Measurements from ENCODE around the gene SMURF1.
"Not testable (repeated sequence)": the region's sequence is repeated elsewhere in the genome, so short reads cannot be mapped to it uniquely, and the experiment has no call there.

The SMURF1 gene

DNA sequence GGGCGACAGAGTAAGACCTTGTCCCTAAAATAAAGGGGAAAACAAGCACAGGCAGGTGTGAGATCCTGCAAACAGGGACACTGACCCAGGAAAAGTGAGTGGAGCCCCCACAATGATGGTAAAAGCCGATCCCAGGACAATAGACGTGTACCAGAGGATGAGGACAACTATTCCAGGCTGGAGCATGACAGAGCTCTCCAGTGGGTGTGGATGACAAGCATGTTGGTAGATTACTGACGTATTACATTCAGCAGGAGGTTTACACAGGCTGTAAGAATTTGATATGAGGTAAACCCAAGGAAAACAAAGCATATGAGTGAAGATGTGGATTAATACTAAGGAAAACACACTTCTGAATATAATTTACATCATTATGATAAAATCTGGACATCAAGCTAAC, 27.8 kb upstream of the SMURF1 start:
- Histone ChIP-seq H3K36me3 (ENCODE audit: control insufficient read depth, insufficient read depth, low read length) (no peaks in the 10 kb centered on the region), H3K9me3 (ENCODE audit: control insufficient read depth, low read length) (no peaks in the 10 kb centered on the region), H3K27me3 (replicated peaks; ENCODE audit: control insufficient read depth, insufficient read depth, low read length, poor library complexity, severe bottlenecking) (no peaks in the 10 kb centered on the region), H3K27ac (ENCODE audit: insufficient read depth, low read length, poor library complexity, severe bottlenecking) (no peak overlapping the region), H3K4me3 (ENCODE audit: insufficient read depth, low read depth, low read length, poor library complexity, severe bottlenecking) (no peak overlapping the region), H3K4me1 (ENCODE audit: control insufficient read depth, insufficient read depth, low read length, poor library complexity, severe bottlenecking) (no peaks in the 10 kb centered on the region)
- no peak for DNase-seq

GRCh38 chr7:99170730-99171074, 26.8 kb upstream of the SMURF1 start:
- Histone ChIP-seq H3K27me3 (replicated peaks; ENCODE audit: control insufficient read depth, insufficient read depth, low read length, poor library complexity, severe bottlenecking) (no peaks in the 10 kb centered on the region), H3K36me3 (ENCODE audit: control insufficient read depth, insufficient read depth, low read length) (no peaks in the 10 kb centered on the region), H3K4me1 (ENCODE audit: control insufficient read depth, insufficient read depth, low read length, poor library complexity, severe bottlenecking) (no peaks in the 10 kb centered on the region), H3K4me3 (ENCODE audit: insufficient read depth, low read depth, low read length, poor library complexity, severe bottlenecking) (no peak overlapping the region), H3K27ac (ENCODE audit: insufficient read depth, low read length, poor library complexity, severe bottlenecking) (no peak overlapping the region), H3K9me3 (ENCODE audit: control insufficient read depth, low read length) (no peaks in the 10 kb centered on the region)
- DNase-seq = no peak

- H3K4me3 ChIP-seq (ENCODE audit: insufficient read depth, low read depth, low read length, poor library complexity, severe bottlenecking) = no peak overlapping the region
Measured at GRCh38 chr7:99170065-99170729, 26.3 kb upstream of the SMURF1 start.

DNA sequence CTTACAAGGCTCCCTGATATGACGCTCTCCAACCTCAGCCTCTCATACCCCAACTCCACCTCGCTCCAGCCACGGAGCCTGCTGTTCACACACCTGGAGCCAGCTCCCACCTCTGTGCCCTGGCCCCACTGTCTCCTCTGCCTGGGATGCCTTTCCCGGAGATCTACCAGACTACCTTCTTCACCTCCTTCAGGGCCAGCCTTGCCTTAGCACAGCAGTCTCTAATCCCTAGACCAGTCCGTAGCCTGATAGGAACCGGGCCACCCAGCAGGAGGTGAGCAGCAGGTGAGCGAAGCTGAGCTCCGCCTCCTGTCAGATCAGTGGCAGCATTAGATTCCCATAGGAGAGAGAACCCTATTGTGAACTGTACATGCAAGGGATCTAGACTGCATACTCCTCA, 23.2 kb upstream of the SMURF1 start:
- Histone ChIP-seq H3K4me3 (ENCODE audit: insufficient read depth, low read depth, low read length, poor library complexity, severe bottlenecking) (no peak overlapping the region), H3K9me3 (ENCODE audit: control insufficient read depth, low read length) (no peaks in the 10 kb centered on the region), H3K27me3 (replicated peaks; ENCODE audit: control insufficient read depth, insufficient read depth, low read length, poor library complexity, severe bottlenecking) (no peaks in the 10 kb centered on the region), H3K4me1 (ENCODE audit: control insufficient read depth, insufficient read depth, low read length, poor library complexity, severe bottlenecking) (no peaks in the 10 kb centered on the region), H3K36me3 (ENCODE audit: control insufficient read depth, insufficient read depth, low read length) (no peaks in the 10 kb centered on the region), H3K27ac (ENCODE audit: insufficient read depth, low read length, poor library complexity, severe bottlenecking) (no peak overlapping the region)
- no peak for DNase-seq

More at GRCh38 chr7:99170065-99170729, 26.3 kb upstream of the SMURF1 start:
- Histone ChIP-seq H3K27me3 (replicated peaks; ENCODE audit: control insufficient read depth, insufficient read depth, low read length, poor library complexity, severe bottlenecking) (no peaks in the 10 kb centered on the region), H3K9me3 (ENCODE audit: control insufficient read depth, low read length) (no peaks in the 10 kb centered on the region), H3K4me1 (ENCODE audit: control insufficient read depth, insufficient read depth, low read length, poor library complexity, severe bottlenecking) (no peaks in the 10 kb centered on the region), H3K36me3 (ENCODE audit: control insufficient read depth, insufficient read depth, low read length) (no peaks in the 10 kb centered on the region), H3K27ac (ENCODE audit: insufficient read depth, low read length, poor library complexity, severe bottlenecking) (no peak overlapping the region)
- no peak for DNase-seq

- no peak overlapping the region for H3K4me3 ChIP-seq (ENCODE audit: insufficient read depth, low read depth, low read length, poor library complexity, severe bottlenecking)
- no peak overlapping the region for H3K27ac ChIP-seq (ENCODE audit: insufficient read depth, low read length, poor library complexity, severe bottlenecking)
- no peaks in the 10 kb centered on the region for H3K27me3 ChIP-seq (replicated peaks; ENCODE audit: control insufficient read depth, insufficient read depth, low read length, poor library complexity, severe bottlenecking)
- no peaks in the 10 kb centered on the region for H3K9me3 ChIP-seq (ENCODE audit: control insufficient read depth, low read length)
- no peaks in the 10 kb centered on the region for H3K4me1 ChIP-seq (ENCODE audit: control insufficient read depth, insufficient read depth, low read length, poor library complexity, severe bottlenecking)
- no peaks in the 10 kb centered on the region for H3K36me3 ChIP-seq (ENCODE audit: control insufficient read depth, insufficient read depth, low read length)
- DNase-seq = no peak
Measured at GRCh38 chr7:99165816-99166215, 21.9 kb upstream of the SMURF1 start.

DNA sequence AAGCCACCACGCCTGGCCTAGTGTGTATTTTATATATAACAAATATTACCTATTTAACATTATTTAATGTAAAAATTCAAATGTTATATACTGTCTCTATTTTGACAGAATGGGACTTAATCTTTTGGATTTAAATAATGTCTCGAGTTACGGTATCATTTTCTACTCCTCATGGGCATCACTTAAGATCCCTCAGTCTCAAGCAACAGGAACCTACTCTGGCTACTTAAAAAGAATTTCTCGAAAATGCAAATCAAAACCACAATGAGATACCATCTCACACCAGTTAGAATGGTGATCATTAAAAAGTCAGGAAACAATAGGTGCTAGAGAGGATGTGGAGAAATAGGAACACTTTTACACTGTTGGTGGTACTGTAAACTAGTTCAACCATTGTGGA, 19.8 kb upstream of the SMURF1 start:
- not testable (repeated sequence) for H3K4me3 ChIP-seq (ENCODE audit: insufficient read depth, low read depth, low read length, poor library complexity, severe bottlenecking); DNase-seq; H3K27ac ChIP-seq (ENCODE audit: insufficient read depth, low read length, poor library complexity, severe bottlenecking); H3K27me3 ChIP-seq (replicated peaks; ENCODE audit: control insufficient read depth, insufficient read depth, low read length, poor library complexity, severe bottlenecking); H3K9me3 ChIP-seq (ENCODE audit: control insufficient read depth, low read length); H3K36me3 ChIP-seq (ENCODE audit: control insufficient read depth, insufficient read depth, low read length); H3K4me1 ChIP-seq (ENCODE audit: control insufficient read depth, insufficient read depth, low read length, poor library complexity, severe bottlenecking)

- Histone ChIP-seq H3K27ac (ENCODE audit: insufficient read depth, low read length, poor library complexity, severe bottlenecking) (no peak overlapping the region), H3K36me3 (ENCODE audit: control insufficient read depth, insufficient read depth, low read length) (no peaks in the 10 kb centered on the region), H3K27me3 (replicated peaks; ENCODE audit: control insufficient read depth, insufficient read depth, low read length, poor library complexity, severe bottlenecking) (no peaks in the 10 kb centered on the region), H3K9me3 (ENCODE audit: control insufficient read depth, low read length) (no peaks in the 10 kb centered on the region), H3K4me1 (ENCODE audit: control insufficient read depth, insufficient read depth, low read length, poor library complexity, severe bottlenecking) (no peaks in the 10 kb centered on the region), H3K4me3 (ENCODE audit: insufficient read depth, low read depth, low read length, poor library complexity, severe bottlenecking) (no peak overlapping the region)
- no peak for DNase-seq
Measured at GRCh38 chr7:99156649-99157048, 12.7 kb upstream of the SMURF1 start.

DNA sequence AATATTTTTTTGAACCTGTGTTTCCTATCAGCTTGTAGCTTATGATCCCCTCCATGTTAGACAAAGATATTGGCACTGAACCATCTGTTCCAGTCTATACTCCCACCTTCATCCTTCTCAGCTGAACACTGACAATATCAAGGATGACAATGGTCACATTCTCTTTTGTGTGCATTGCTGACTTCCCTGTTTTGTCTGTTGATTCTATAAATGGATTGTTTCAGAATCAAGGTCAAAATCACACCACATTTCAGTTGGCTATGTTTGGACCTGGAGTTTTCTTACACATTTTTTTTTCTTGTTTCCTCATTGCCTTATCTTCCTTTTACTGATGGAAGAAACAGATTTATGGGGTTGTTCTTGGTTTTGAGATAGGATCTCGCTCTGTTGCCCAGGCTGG, 11.3 kb upstream of the SMURF1 start:
- Histone ChIP-seq H3K27ac (ENCODE audit: insufficient read depth, low read length, poor library complexity, severe bottlenecking) (no peak overlapping the region), H3K4me3 (ENCODE audit: insufficient read depth, low read depth, low read length, poor library complexity, severe bottlenecking) (no peak overlapping the region), H3K36me3 (ENCODE audit: control insufficient read depth, insufficient read depth, low read length) (no peaks in the 10 kb centered on the region), H3K4me1 (ENCODE audit: control insufficient read depth, insufficient read depth, low read length, poor library complexity, severe bottlenecking) (no peaks in the 10 kb centered on the region), H3K9me3 (ENCODE audit: control insufficient read depth, low read length) (no peaks in the 10 kb centered on the region), H3K27me3 (replicated peaks; ENCODE audit: control insufficient read depth, insufficient read depth, low read length, poor library complexity, severe bottlenecking) (no peaks in the 10 kb centered on the region)
- no peak for DNase-seq

- no peak for DNase-seq
- H3K4me3 ChIP-seq (ENCODE audit: insufficient read depth, low read depth, low read length, poor library complexity, severe bottlenecking) = no peak overlapping the region
- H3K27ac ChIP-seq (ENCODE audit: insufficient read depth, low read length, poor library complexity, severe bottlenecking) = no peak overlapping the region
- no peaks in the 10 kb centered on the region for H3K27me3 ChIP-seq (replicated peaks; ENCODE audit: control insufficient read depth, insufficient read depth, low read length, poor library complexity, severe bottlenecking)
- no peaks in the 10 kb centered on the region for H3K9me3 ChIP-seq (ENCODE audit: control insufficient read depth, low read length)
- H3K4me1 ChIP-seq (ENCODE audit: control insufficient read depth, insufficient read depth, low read length, poor library complexity, severe bottlenecking) = peaks cover 4% of the 10 kb centered on the region
- H3K36me3 ChIP-seq (ENCODE audit: control insufficient read depth, insufficient read depth, low read length) = no peaks in the 10 kb centered on the region
Measured at GRCh38 chr7:99146979-99147378, 3.1 kb upstream of the SMURF1 start.

- H3K4me3 ChIP-seq (ENCODE audit: insufficient read depth, low read depth, low read length, poor library complexity, severe bottlenecking) = peak overlapping the region; percentile 57
Measured at GRCh38 chr7:99143521-99143852, 421 bp downstream of the SMURF1 start.

More at GRCh38 chr7:99143521-99143852, 421 bp downstream of the SMURF1 start:
- Histone ChIP-seq H3K4me1 (ENCODE audit: control insufficient read depth, insufficient read depth, low read length, poor library complexity, severe bottlenecking) (peaks cover 4% of the 10 kb centered on the region), H3K36me3 (ENCODE audit: control insufficient read depth, insufficient read depth, low read length) (no peaks in the 10 kb centered on the region), H3K27me3 (replicated peaks; ENCODE audit: control insufficient read depth, insufficient read depth, low read length, poor library complexity, severe bottlenecking) (no peaks in the 10 kb centered on the region), H3K9me3 (ENCODE audit: control insufficient read depth, low read length) (no peaks in the 10 kb centered on the region), H3K27ac (ENCODE audit: insufficient read depth, low read length, poor library complexity, severe bottlenecking) (peak overlapping the region; percentile 83)
- no peak for DNase-seq
